ENCODE results near the gene RCOR2.

RCOR2 gene

DNA sequence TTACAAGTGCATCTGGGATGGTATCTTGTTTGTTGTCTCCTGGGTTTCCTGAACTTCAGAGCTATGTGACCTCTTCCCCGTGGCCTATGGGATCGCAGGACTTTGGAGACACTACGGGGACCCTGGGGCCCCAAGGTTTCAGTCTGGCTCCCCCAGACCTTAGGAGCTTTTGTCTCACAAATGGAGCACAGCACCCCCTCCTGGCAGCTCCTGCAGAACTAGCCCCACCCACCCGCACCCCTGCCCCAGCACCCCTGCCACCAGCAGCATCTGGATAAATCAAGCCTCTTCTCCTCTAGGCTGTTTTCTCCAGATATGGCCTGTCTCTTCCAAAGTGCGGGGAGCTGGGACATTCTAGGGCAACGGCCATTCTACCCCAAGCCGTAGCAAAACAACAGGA is 10.4 kb downstream of the RCOR2 start:
- DNase-seq (ENCODE audit: low read depth) = no peak

DNA sequence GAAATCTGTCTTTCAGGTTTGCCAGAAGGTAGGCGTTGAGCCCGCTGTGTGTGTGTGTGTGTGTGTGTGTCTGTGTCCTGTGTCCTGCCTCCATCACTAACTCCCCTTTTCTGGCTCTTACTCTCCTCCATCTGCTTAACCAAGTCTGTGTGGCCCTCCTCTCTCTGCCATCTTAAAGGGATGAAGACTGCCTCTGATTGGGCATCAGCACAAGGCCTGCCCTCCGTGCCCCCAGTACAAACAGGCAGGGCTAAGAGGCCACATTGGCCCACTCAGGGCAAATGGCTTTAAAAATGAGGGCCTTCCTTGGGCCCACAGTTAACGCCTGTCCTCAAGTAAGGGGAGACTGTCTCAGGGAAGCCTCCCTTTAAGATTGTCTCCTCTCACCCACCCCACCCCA is 10.9 kb downstream of the RCOR2 start:
- TF ChIP-seq, protein P1, sequence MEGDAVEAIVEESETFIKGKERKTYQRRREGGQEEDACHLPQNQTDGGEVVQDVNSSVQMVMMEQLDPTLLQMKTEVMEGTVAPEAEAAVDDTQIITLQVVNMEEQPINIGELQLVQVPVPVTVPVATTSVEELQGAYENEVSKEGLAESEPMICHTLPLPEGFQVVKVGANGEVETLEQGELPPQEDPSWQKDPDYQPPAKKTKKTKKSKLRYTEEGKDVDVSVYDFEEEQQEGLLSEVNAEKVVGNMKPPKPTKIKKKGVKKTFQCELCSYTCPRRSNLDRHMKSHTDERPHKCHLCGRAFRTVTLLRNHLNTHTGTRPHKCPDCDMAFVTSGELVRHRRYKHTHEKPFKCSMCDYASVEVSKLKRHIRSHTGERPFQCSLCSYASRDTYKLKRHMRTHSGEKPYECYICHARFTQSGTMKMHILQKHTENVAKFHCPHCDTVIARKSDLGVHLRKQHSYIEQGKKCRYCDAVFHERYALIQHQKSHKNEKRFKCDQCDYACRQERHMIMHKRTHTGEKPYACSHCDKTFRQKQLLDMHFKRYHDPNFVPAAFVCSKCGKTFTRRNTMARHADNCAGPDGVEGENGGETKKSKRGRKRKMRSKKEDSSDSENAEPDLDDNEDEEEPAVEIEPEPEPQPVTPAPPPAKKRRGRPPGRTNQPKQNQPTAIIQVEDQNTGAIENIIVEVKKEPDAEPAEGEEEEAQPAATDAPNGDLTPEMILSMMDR (conservative IDR thresholded peaks at IDR 0.05; ENCODE audit: low read depth, low read length) = no peak
- DNase-seq (ENCODE audit: low read depth) = no peak
- H3K4me3 ChIP-seq (ENCODE audit: low read length) = no peak overlapping the region

More for the DNA sequence above, 10.4 kb downstream of the RCOR2 start:
- TF ChIP-seq, protein P1 (conservative IDR thresholded peaks at IDR 0.05; ENCODE audit: low read depth, low read length) = peak; percentile 32
- no peak overlapping the region for H3K4me3 ChIP-seq (ENCODE audit: low read length)

DNA sequence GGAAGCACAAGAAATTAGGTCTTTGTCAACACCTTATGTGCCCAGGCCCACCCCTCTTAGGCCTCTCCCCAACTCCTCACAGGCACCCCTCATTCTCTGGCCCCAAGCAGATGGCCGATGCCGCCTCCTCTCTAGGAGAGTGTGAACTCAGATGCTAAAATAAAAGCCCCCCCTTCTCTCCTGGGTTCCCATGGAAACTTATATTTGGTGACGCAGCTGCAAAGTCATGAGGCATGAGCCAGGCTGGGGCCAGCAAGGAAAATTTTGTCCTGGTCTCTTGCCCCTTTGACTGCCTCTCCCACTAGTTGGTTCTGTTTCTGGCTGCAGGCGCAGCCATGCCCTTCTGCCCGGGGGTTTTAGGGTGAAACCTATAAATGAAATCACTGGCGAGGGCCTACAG is 11.8 kb downstream of the RCOR2 start:
- no peak for DNase-seq (ENCODE audit: low read depth)
- TF ChIP-seq, protein P1 (conservative IDR thresholded peaks at IDR 0.05; ENCODE audit: low read depth, low read length) = no peak
- no peak overlapping the region for H3K4me3 ChIP-seq (ENCODE audit: low read length)

DNA sequence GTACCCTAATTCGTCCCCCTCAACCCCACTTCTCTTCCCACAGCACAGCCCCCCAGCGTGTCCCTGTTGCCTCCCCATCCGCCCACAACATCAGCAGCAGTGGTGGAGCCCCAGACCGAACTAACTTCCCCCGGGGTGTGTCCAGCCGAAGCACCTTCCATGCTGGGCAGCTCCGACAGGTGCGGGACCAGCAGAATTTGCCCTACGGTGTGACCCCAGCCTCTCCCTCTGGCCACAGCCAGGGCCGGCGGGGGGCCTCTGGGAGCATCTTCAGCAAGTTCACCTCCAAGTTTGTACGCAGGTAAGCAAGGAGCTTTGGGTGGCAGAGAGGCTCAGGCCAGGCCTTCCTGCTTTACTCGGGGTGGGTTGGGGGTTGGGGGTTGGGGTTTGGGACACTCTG is 12.2 kb downstream of the RCOR2 start:
- TF ChIP-seq, protein P1 (conservative IDR thresholded peaks at IDR 0.05; ENCODE audit: low read depth, low read length) = no peak

DNA sequence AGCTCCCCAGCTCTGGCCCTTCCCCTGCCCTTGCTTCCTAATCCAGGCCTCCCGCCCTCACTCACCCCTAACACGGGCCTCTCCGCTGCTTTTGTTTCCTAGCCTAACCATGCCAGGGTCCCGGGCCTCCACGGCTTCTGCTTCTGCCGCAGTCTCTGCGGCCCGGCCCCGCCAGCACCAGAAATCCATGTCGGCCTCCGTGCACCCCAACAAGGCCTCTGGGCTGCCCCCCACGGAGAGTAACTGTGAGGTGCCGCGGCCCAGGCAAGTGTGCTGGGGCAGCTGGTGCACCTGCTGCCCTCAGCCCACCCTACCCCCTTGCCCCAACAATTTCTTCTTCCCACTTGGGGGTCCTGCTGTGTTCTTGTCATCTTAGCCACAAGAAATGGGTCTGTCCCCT is 13.1 kb downstream of the RCOR2 start:
- DNase-seq (ENCODE audit: low read depth) = no peak
- TF ChIP-seq, protein P1 (conservative IDR thresholded peaks at IDR 0.05; ENCODE audit: low read depth, low read length) = no peak
- H3K4me3 ChIP-seq (ENCODE audit: low read length) = no peak overlapping the region

More for the DNA sequence above, 12.2 kb downstream of the RCOR2 start:
- H3K4me3 ChIP-seq (ENCODE audit: low read length) = no peak overlapping the region
- no peak for DNase-seq (ENCODE audit: low read depth)

DNA sequence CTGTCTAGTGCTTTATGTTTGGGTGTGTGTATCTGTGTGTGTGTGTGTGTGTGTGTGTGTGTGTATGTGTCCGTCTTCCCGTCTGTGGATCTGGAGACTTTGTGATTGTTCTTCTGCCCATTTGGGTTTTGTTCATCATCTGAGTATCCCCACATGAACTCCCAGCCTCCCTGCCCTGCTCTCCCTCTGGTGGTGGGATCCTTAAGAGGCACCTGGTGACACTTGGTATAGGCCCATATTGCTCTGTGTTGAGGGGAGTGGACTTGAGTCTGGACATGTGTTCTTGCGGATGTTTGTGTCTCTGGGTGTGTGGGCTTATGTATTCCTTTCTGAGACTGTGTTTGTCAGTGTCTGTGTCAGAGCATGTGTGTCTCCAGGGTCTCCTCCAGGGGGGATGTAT is 15.3 kb downstream of the RCOR2 start:
- DNase-seq (ENCODE audit: low read depth) = no peak

DNA sequence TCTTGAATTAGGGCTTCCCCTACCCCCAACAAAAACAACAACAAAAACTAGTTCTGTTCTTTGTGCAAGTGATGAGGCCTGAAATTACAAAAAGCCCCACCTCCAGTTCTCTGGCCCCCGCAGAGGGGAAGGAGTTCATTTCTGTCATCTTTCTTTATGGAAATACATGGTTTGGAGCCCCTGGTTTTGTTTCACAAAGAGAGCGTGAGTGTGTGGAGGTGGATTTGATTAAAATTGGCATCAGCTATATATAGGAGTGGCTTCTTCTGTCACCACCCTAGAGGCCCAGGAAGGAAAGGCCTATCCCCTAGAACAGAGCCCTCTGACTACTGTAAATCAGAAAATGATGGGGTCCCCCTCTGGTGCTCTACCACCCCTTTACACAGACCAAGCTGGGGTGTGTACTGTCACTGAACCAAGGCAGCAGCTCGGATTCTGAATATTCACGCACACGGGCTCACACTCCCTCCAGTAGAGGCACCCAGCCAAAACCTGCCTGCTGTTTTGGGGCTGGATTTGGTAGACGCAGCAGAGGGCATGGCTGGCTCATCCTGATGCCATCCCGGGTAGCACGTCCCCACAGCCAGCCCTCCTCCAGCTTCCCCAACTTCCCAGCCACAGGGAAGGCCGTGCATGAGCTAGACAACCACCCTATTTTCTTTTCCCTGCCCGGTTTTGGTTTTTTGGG is 19.4 kb downstream of the RCOR2 start:
- no peak for DNase-seq (ENCODE audit: low read depth)
- TF ChIP-seq, protein P1 (conservative IDR thresholded peaks at IDR 0.05; ENCODE audit: low read depth, low read length) = no peak
- H3K4me3 ChIP-seq (ENCODE audit: low read length) = no peak overlapping the region

More for the DNA sequence above, 15.3 kb downstream of the RCOR2 start:
- no peak overlapping the region for H3K4me3 ChIP-seq (ENCODE audit: low read length)
- TF ChIP-seq, protein P1 (conservative IDR thresholded peaks at IDR 0.05; ENCODE audit: low read depth, low read length) = peak; percentile 66

Data from retinal pigment epithelial cell (primary cell).